GM12891 (cell line): ENCODE results near the gene SLC25A21.
"Not testable (repeated sequence)": the region's sequence is repeated elsewhere in the genome, so short reads cannot be mapped to it uniquely, and the experiment has no call there.

Experiments
- DNase-seq: peaks from one replicate; pipeline ENCODE4 v3.0.0; 2011; ENCODE audit warnings: low spot score; ENCODE audit not compliant: insufficient read length
- FAIRE-seq: peaks from 2 replicates; lab custom pipeline; 2011; peaks lifted over from hg19 to GRCh38; lab: Jason Lieb, UNC
- PAX5 ChIP-seq: IDR thresholded peaks from 2 replicates; pipeline ENCODE4 v1.6.1; 2011; ENCODE audit warnings: low read length, moderate library complexity, mild to moderate bottlenecking; ENCODE audit not compliant: insufficient read depth, severe bottlenecking
- POLR2A ChIP-seq: IDR thresholded peaks from 2 replicates; pipeline ENCODE4 v1.6.1; 2011; ENCODE audit warnings: low read depth, low read length, control low read depth
- POLR2AphosphoS5 ChIP-seq: IDR thresholded peaks from 2 replicates; pipeline ENCODE4 v1.6.1; 2011; ENCODE audit warnings: low read depth, low read length, control low read depth
- POU2F2 ChIP-seq: IDR thresholded peaks from 2 replicates; pipeline ENCODE4 v1.6.1; 2011; ENCODE audit warnings: low read depth, mild to moderate bottlenecking, control low read depth, low read length, moderate library complexity
- SPI1 ChIP-seq: IDR thresholded peaks from 2 replicates; pipeline ENCODE4 v1.6.1; 2011; ENCODE audit warnings: low read depth, low read length, control low read depth
- TAF1 ChIP-seq: IDR thresholded peaks from 2 replicates; pipeline ENCODE4 v1.6.1; 2011; ENCODE audit warnings: low read depth, low read length, control low read depth

The SLC25A21 gene

DNA sequence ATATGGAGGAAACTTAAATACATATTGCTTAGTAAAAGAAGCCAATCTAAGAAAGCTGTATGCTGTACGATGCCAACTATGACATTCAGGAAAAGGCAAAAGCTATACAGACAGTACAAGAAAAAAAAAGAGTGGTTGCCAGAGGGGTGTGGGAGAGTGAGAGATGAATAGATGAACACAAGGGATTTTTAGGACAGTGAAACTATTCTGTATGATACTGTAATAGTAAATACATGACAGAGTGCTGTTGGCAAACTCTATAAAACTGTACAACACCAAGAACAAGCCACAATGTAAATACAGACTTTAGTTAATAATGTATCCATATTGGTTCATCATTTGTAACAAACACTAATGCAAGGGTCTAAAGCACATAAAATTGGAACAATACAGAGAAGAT lies 14.5 kb upstream of the SLC25A21 start:
- TF ChIP-seq POU2F2 (no peak), POLR2AphosphoS5 (no peak), SPI1 (no peak), PAX5 (no peak), POLR2A (no peak), TAF1 (no peak)
- FAIRE-seq (no peak), DNase-seq (no peak)

DNA sequence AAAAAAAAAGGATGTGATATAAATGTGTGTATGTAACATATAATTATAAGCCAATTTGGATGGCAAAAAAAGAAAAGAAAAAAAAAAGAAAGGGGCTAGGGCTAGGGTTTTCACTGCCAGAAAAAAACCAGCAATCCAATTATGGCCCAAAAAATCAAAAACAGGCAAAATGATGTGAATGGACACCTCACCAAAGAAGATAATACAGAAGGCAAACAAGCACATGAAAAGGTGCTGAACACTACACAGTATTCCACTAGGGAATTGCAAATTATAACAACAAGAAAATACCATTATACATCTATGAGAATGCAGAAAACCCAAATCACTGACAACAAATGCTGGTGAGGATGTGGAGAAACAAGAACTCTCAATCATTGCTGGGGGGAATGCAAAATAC lies 13.3 kb upstream of the SLC25A21 start:
- FAIRE-seq (no peak), DNase-seq (no peak)
- TF ChIP-seq TAF1 (no peak), POLR2A (no peak), PAX5 (no peak), POLR2AphosphoS5 (no peak)

DNA sequence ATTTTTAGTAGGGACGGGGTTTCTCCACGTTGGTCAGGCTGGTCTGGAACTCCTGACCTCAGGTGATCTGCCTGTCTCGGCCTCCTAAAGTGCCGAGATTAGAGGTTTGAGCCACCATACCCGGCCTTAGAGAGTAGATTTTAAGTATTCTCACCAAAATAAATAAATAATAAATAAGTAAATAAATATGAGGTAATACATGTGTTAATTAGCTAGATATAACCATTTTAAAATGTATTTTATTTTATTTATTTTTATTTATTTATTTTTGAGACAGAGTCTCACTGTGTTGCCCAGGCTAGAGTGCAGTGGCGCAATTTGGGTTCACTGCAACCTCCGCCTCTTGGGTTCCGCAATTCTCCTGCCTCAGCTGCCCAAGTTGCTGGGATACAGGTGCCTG lies 12.1 kb upstream of the SLC25A21 start:
- DNase-seq, FAIRE-seq: not testable (repeated sequence)

DNA sequence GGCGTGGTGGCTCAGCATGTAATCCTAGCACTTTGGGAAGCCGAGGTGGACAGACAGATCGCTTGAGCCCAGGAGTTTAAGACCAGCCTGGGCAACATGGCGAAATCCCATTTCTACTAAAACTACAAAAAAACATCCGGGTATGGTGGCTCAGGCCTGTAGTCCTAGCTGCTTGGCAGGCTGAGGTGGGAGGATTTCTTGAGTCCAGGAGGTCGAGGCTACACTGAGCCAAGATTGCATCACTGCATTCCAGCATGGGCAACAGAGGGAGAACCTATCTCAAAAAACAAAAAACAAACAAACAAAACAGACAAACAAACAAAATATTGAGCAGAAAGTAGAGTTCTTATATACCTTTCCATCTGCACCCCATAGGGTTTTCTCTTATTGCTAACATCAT lies 9.0 kb upstream of the SLC25A21 start:
- FAIRE-seq (no peak), DNase-seq (no peak)
- no peak for TF ChIP-seq POLR2A
- no peak for TF ChIP-seq POLR2AphosphoS5
- TF ChIP-seq SPI1, result no peak
- TF ChIP-seq PAX5, result no peak
- TF ChIP-seq POU2F2, result no peak
- no peak for TF ChIP-seq TAF1

DNA sequence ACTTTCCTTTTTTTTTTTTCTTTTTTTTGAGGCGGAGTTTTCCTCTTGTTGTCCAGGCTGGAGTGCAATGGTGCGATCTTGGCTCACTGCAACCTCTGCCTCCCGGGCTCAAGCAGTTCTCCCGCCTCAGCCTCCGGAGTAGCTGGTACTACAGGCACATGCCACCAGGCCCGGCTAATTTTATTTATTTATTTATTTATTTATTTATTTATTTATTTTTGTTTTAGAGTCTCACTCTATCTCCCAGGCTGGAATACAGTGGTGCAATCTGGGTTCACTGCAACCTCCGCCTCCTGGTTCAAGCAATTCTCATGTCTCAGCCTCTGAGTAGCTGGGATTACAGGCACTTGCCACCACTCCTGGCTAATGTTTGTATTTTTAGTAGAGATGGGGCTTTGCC lies 8.5 kb upstream of the SLC25A21 start:
- DNase-seq, FAIRE-seq: not testable (repeated sequence)

DNA sequence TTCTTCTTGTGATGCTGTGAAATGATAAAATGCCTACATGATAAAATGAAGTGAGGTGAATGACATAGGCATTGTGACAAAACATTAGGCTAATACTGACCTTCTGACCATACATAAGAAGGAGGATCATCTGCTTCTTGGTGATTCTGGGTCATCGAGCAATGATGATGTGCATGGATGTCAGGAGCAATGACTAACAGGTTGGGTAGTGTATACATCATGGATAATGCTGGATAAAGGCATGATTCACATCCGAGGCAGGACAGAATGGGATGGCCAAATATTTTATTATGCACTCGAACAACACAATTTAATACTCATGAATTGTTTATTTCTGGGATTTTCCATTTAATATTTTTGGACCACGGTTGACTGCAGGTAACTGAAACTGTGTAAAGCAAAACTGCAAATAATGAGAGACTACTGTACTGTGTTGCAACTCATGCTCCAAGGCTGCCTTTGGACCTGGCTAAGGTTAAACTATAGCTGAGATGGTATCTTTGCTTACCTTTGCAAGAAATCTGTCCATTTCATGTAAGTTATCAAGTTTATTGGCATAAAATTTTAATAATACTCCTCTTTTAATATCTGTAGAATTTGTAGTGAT lies 7.6 kb upstream of the SLC25A21 start:
- TF ChIP-seq PAX5 (no peak), SPI1 (no peak), TAF1 (no peak), POU2F2 (no peak), POLR2A (no peak), POLR2AphosphoS5 (no peak)
- no peak for DNase-seq
- FAIRE-seq, result no peak

DNA sequence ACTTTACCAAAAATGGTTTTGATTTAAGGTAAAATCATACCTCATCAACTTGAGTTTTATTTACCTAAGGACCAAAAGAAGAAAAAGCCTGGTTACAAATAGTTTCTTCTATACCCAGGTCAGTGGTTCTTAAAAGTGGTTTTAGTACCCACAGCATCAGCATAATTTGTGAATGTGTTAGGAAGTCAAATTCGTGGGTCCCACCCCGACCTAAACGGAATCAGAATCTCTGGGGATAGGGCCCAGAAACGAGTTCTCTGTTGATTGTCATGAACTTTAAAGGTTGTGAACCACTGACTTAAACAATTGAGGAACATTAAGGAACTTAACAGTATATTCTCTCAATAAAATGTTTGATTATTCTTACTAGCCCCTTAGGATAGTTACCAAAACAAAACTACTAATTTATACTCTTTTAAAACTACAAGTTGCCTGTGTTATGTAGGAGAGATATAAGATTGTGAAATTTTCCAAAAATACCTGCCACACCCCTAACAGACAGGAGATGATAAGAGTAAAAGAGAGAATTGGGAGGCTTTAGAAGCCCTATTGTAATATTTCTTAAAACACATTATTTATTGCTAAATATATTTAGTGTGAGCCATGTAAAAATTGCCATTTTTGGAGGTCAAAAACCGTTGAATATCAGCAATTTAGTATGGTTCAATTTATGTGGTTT lies 669 bp upstream of the SLC25A21 start:
- no peak for DNase-seq
- no peak for TF ChIP-seq PAX5
- FAIRE-seq, result no peak

DNA sequence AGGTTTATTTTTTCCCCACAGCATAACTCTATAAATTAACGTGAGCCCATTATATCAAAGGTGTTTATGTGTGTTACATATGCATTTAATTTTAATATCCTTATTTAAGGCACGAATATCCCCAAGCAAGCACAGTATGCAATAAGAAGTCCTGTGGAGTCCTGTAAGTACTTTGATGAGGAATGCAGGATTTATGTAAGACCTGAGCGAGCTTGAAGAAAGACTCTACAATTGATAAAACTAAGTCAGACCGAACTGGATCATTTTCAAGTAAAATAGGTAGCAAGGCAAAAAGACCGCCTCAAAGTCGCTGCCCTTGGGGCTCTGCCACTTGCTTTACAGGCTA lies 755 bp downstream of the SLC25A21 start:
- DNase-seq (no peak), FAIRE-seq (no peak)
- TF ChIP-seq TAF1, result no peak
- TF ChIP-seq POLR2A, result no peak
- TF ChIP-seq POU2F2, result no peak
- no peak for TF ChIP-seq PAX5
- no peak for TF ChIP-seq POLR2AphosphoS5
- TF ChIP-seq SPI1, result no peak

DNA sequence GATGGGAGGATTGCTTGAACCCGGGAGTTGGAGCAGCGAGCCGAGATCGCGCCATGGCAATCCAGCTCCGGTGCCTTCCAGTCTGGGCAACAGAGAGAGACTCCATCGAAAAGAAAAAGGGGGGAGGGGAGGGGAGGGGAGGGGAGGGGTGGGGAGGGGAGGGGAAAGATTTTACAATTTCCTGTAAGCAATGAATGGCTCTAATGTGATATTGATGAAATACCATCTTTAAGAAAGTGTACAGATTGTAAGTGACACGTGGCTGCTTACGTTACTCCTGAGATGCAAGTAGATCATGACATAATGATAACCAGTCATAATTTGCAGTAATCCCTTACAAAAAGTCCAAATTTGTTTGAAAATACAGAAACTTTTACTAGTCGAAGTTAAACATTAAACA lies 1.4 kb downstream of the SLC25A21 start:
- no peak for TF ChIP-seq SPI1
- TF ChIP-seq POLR2A, result no peak
- TF ChIP-seq TAF1, result no peak
- DNase-seq (no peak), FAIRE-seq (no peak)

DNA sequence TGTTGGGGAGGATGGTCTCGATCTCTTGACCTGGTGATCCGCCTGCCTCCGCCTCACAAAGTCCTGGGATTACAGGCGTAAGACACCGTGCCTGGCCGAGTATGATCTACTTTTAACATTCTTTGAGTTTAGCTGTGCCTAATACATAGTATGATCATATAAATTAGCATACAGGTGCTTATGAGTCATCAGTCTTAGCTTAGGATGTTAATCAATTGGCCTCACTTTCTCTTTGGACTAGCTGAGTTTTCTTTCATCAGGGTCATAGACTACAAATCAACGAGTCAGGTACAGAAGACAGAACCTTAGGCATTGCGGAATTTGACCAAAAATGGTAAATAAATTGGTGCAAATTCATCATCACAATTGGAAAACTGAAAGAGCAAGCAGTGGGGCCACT lies 2.2 kb downstream of the SLC25A21 start:
- FAIRE-seq (no peak), DNase-seq (no peak)
- TF ChIP-seq TAF1, result no peak
- TF ChIP-seq POU2F2, result no peak
- TF ChIP-seq POLR2AphosphoS5, result no peak
- TF ChIP-seq SPI1, result no peak
- no peak for TF ChIP-seq POLR2A
- no peak for TF ChIP-seq PAX5

DNA sequence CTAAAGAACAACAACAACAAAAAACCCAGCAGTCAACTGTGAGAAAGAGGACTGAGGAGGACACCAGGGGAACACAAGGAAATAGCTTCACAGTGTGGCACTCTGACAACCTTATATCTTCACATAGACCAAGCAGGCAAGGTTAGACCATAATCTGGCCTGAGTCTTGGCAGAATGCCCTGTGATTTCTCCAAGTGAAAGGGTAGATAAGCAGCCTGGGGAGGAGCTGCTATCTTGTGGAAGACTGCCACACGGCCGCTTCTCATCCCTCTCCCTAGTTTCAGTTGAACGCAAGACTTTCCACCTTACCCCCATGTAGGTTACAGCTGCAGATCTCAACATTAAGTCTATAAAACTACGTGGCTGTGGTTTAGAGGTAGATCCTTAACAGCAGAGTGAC lies 3.7 kb downstream of the SLC25A21 start:
- FAIRE-seq (no peak), DNase-seq (no peak)

More for the DNA sequence above, 3.7 kb downstream of the SLC25A21 start:
- no peak for TF ChIP-seq POU2F2
- no peak for TF ChIP-seq SPI1
- TF ChIP-seq POLR2AphosphoS5, result no peak
- no peak for TF ChIP-seq TAF1
- TF ChIP-seq PAX5, result no peak
- TF ChIP-seq POLR2A, result no peak
